HEK293T (cell line): ENCODE data around the gene CSF3R.

ENCODE experiments used
- CTCF ChIA-PET: fragments of 350-600 bp; formaldehyde crosslinking; extraction: SDS; loops from one replicate; lab custom pipeline; 2021; ENCODE audit warnings: antibody characterized with exemption, inconsistent platforms; lab: Yijun Ruan, JAX
- POLR2A ChIA-PET: fragments of 350-600 bp; formaldehyde crosslinking; extraction: SDS; loops from one replicate; lab custom pipeline; 2020; ENCODE audit warnings: antibody characterized with exemption, inconsistent platforms; lab: Yijun Ruan, JAX
- DNase-seq: peaks from one replicate; pipeline ENCODE4 v3.0.0; 2012; ENCODE audit warnings: mixed read lengths; ENCODE audit errors: extremely low spot score
- ARNT ChIP-seq: fragments of 450-650 bp; IDR thresholded peaks from 2 replicates; pipeline ENCODE4 v1.6.1; 2017; ENCODE audit warnings: mild to moderate bottlenecking
- BHLHE40 ChIP-seq: fragments of 450-650 bp; IDR thresholded peaks from 2 replicates; pipeline ENCODE4 v1.6.1; 2016; ENCODE audit warnings: mild to moderate bottlenecking, moderate library complexity, borderline replicate concordance
- CTBP1 ChIP-seq: fragments of 450-650 bp; IDR thresholded peaks from 2 replicates; pipeline ENCODE4 v1.6.1; 2016; ENCODE audit warnings: borderline replicate concordance
- ELF4 ChIP-seq: fragments of 450-650 bp; IDR thresholded peaks from 2 replicates; pipeline ENCODE4 v1.6.1; 2017; ENCODE audit warnings: antibody characterized with exemption
- FOXA1 ChIP-seq: fragments of 450-650 bp; IDR thresholded peaks from 2 replicates; pipeline ENCODE4 v1.6.1; 2016; ENCODE audit warnings: mild to moderate bottlenecking
- FOXK2 ChIP-seq: fragments of 450-650 bp; IDR thresholded peaks from 2 replicates; pipeline ENCODE4 v1.6.1; 2016; ENCODE audit warnings: mild to moderate bottlenecking
- FOXM1 ChIP-seq: fragments of 450-650 bp; IDR thresholded peaks from 2 replicates; pipeline ENCODE4 v1.6.1; 2017; ENCODE audit warnings: mild to moderate bottlenecking, borderline replicate concordance
- HDGF ChIP-seq: fragments of 450-650 bp; IDR thresholded peaks from 2 replicates; pipeline ENCODE4 v1.6.1; 2017; ENCODE audit warnings: antibody characterized with exemption, borderline replicate concordance
- L3MBTL2 ChIP-seq: fragments of 450-650 bp; conservative IDR thresholded peaks from 2 replicates; pipeline ENCODE4 v1.6.1; 2016; ENCODE audit warnings: mild to moderate bottlenecking
- LEF1 ChIP-seq: fragments of 450-650 bp; IDR thresholded peaks from 2 replicates; pipeline ENCODE4 v1.6.1; 2017; ENCODE audit warnings: mild to moderate bottlenecking, borderline replicate concordance
- NFRKB ChIP-seq: fragments of 450-650 bp; IDR thresholded peaks from 2 replicates; pipeline ENCODE4 v1.6.1; 2016; ENCODE audit warnings: mild to moderate bottlenecking, moderate library complexity
- SP1 ChIP-seq: fragments of 450-650 bp; IDR thresholded peaks from 2 replicates; pipeline ENCODE4 v1.6.1; 2017
- TARDBP ChIP-seq: fragments of 450-650 bp; IDR thresholded peaks from 2 replicates; pipeline ENCODE4 v1.6.1; 2016
- ZNF384 ChIP-seq: fragments of 450-650 bp; IDR thresholded peaks from 2 replicates; pipeline ENCODE4 v1.6.1; 2016
- TF ChIP-seq, protein P1 (sequence below): fragments of 450-650 bp; IDR thresholded peaks from 2 replicates; pipeline ENCODE4 v1.6.1; 2016

Gene CSF3R

DNA sequence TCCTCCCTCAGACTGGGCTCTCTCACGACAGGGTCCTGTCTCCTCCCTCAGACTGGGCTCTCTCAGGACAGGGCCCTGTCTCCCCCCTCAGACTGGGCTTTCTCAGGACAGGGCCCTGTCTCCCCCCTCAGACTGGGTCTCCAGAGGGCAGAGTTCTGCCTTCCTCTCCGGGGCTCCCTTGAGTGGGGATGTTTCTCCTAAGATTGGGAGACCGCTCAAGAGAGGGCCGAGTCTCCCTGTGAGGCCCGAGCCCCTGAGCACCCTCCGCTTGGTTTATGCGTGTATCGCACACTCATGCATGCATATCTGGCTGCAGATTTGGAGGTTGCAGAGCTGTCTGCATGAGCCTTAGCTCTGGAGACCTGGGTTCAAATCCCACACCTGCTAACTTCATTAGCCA, 39.3 kb upstream of the CSF3R start:
- DNase-seq, result no peak
- POLR2A ChIA-PET, result no interaction called here
- CTCF ChIA-PET, result no interaction called here
- TF ChIP-seq, protein P1, sequence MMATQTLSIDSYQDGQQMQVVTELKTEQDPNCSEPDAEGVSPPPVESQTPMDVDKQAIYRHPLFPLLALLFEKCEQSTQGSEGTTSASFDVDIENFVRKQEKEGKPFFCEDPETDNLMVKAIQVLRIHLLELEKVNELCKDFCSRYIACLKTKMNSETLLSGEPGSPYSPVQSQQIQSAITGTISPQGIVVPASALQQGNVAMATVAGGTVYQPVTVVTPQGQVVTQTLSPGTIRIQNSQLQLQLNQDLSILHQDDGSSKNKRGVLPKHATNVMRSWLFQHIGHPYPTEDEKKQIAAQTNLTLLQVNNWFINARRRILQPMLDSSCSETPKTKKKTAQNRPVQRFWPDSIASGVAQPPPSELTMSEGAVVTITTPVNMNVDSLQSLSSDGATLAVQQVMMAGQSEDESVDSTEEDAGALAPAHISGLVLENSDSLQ, result no peak
- TF ChIP-seq SP1 (no peak), TARDBP (no peak), ZNF384 (no peak), L3MBTL2 (no peak)

DNA sequence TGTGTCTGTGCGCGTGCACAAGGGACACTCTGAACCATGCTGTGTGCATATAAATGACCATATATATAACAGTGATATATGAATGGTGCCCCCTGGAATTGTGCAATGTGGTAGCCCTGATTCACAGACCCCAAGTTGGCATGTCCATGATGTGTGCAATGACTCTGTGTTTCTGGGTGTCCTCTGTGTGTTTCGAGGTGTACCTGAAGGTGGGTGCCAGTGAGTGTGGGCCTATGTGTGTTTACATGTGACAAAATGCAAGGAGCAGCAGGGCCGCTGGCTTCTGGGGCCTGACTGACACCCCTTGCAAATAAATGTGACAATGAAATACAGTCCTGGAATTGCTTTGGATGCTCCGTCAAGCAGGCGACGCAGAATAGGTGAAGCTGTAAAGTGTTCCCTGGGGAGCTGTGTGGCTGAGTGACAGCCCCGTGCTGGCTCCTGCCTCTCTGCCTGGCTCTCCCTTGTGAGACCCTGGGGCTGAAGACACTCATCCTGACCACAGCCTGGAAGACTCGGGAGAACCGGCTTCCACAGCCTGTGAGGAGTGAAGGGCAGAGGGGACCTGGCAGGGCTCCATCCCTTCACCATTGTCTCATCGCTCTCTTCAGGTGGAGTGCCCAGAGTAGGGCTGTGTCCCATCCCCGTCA, 38.2 kb upstream of the CSF3R start:
- TF ChIP-seq, protein P1, result peak; percentile 54
- TF ChIP-seq ELF4 (no peak), CTBP1 (no peak), BHLHE40 (no peak), HDGF (no peak), ZNF384 (no peak)
- CTCF ChIA-PET, result no interaction called here
- no peak for DNase-seq
- POLR2A ChIA-PET, result no interaction called here

DNA sequence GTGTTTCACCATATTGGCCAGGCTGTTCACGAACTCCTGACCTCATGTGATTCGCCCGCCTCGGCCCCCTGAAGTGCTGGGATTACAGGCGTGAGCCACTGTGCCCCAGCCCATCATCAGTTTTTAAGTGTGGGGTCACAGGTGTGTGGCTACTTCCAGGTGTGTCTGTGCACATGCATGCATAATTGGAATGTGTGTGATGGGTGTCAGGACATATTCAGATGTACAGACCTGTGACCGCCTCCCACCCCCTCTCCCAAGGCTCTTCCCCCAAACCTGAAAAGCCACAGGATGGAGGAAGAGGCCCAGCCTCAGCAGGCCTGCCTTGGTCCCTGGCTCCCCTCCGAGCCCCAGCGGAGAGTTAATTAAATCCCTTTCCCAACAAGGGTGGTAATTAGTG, 37.3 kb upstream of the CSF3R start:
- CTCF ChIA-PET, result no interaction called here
- no peak for DNase-seq
- no peak for TF ChIP-seq ZNF384
- no peak for TF ChIP-seq LEF1
- TF ChIP-seq L3MBTL2, result no peak
- TF ChIP-seq, protein P1, result no peak
- no peak for TF ChIP-seq FOXA1
- TF ChIP-seq NFRKB, result no peak
- TF ChIP-seq FOXK2, result no peak
- TF ChIP-seq ARNT, result no peak
- POLR2A ChIA-PET, result no interaction called here

DNA sequence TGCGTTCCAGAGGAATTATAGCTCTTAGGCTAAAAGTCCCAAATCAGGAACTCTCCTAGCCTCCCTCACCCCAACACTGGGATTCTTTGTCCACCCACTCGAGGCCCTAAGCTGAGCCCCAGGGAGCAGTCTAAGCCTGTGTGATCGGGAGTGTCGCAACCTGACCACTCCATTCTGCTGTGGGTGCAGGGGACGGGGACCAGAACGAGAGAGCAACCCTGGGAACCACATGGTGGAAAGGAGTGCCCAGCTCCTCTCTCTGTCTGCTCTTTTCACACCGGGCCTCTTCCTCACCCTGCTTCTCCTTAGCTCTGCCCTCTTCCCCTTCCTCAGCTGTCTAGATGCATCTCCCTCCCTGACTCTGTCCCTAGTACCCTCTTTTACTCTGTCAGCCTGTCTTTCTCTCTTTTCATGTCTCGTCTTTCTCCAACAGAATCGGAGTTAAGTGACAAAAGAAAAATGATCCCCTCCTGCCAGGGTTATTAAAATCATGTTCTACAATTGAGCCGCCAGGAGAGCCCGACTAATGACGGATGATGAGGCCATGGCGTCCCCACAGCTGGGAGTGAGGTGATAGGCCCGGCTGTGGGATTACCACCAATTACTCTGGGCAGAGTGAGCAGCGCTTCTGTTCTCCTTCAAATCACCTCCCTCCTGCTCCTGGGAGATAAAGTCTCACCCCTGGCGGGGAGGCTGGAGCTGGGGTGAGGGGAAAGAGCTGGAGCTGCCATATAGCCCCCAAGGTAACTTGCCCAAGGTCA, 34.5 kb upstream of the CSF3R start:
- ChIA-PET POLR2A (interaction anchor here (1.1 to 1.5 kb wide), 2 partner anchors 53 kb away, joined by 4 to 7 read pairs; partner anchors contain the start of gene MRPS15), CTCF (interaction anchor here (0.7 to 1.9 kb wide), 8 partner anchors 17 to 59 kb away, joined by 3 to 11 read pairs (median 8); no protein-coding TSS in a partner anchor)
- TF ChIP-seq HDGF (no peak), ELF4 (no peak), BHLHE40 (no peak), LEF1 (no peak), L3MBTL2 (no peak), ZNF384 (no peak), FOXK2 (no peak), SP1 (no peak), NFRKB (no peak), ARNT (no peak), CTBP1 (no peak), FOXM1 (no peak), FOXA1 (no peak)
- TF ChIP-seq, protein P1, result no peak
- no peak for DNase-seq

DNA sequence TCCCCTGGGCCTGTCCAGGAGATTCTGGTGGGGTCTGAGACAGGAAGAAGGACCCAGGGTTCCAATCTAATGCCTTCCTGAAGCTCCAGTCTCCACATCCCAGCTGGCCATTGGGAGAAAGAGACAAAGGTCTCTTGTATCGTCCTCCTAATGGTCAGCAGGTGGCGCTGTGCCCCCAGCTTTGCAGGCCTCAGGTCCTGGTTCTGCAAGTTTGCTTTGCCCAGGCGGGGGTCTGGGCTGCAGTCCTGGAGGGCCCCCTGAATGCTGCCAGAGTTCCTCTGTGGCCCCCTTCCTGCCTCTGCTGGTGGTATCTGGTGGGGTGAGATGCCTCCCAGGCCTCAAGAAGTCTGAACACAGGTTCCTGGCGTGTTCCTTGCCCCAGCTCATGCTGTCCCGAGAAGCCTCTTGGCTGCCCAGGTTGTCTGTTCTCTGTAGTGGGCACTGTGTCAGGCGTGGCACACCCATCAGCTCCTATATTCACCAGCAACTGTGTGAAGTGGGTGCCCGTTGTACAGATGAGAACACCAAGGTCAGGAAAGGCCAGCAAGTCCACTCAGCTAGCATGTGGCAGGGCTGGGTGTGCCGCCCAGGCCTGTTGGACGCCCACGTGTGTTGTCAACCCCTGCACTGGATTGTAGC, 33.8 kb upstream of the CSF3R start:
- ChIA-PET CTCF (interaction anchor here (0.5 to 1.9 kb wide), 19 partner anchors 10 to 835 kb away, joined by 3 to 12 read pairs (median 4); partner anchors contain the start of gene OSCP1), POLR2A (interaction anchor here (1.5 kb wide), 1 partner anchor 52 kb away, joined by 7 read pairs; the partner anchor contains the start of gene MRPS15)
- DNase-seq, result peak; percentile 83
- TF ChIP-seq FOXK2, result no peak
- no peak for TF ChIP-seq BHLHE40
- no peak for TF ChIP-seq HDGF
- no peak for TF ChIP-seq FOXM1
- TF ChIP-seq, protein P1, result no peak
- TF ChIP-seq LEF1, result no peak
- TF ChIP-seq ZNF384, result no peak
- TF ChIP-seq ARNT, result no peak
- no peak for TF ChIP-seq ELF4
- no peak for TF ChIP-seq FOXA1
- no peak for TF ChIP-seq L3MBTL2
- TF ChIP-seq CTBP1, result no peak
- no peak for TF ChIP-seq NFRKB
